Esophagus squamous epithelium (tissue), 4 donors: ENCODE results near the gene ATAT1.

Experiments used
- POLR2A ChIP-seq, 4 donors: fragments of 450-650 bp; IDR thresholded peaks; one replicate each; pipeline ENCODE4 v1.6.1; 2017; ENCODE audit warnings: antibody characterized with exemption in 4 of 4, mild to moderate bottlenecking in 4 of 4, moderate library complexity in 3 of 4
- TF ChIP-seq, protein P1 (sequence below), 6 experiments: fragments of 450-650 bp in 4 of 6; fragments of 200-600 bp in 2 of 6; sonication (generic) in 2 of 6; IDR thresholded peaks; one replicate each; pipeline ENCODE4 v1.5.1; 2016 to 2019; ENCODE audit warnings: antibody characterized with exemption in 6 of 6, mild to moderate bottlenecking in 4 of 6, moderate library complexity in 4 of 6

DNA sequence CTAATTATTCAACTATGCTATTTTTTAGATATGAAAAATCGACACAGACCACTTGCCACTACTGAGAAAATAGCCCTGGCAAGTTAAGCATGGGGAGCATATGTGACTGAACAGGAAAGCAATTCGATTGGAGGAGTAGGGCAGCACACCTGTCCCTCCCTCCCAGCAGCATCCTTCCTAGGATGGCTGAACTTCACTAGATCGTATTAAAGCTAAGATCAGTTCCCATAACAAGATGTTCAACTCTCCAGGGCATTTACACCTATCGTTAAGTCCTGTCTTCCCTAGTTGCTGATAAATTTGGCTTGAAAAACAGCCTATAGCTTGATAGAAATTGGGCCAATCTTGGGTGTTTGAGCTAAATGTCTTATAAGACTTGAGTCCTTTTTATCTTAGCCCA is 16.6 kb upstream of the ATAT1 start:
- TF ChIP-seq, protein P1, sequence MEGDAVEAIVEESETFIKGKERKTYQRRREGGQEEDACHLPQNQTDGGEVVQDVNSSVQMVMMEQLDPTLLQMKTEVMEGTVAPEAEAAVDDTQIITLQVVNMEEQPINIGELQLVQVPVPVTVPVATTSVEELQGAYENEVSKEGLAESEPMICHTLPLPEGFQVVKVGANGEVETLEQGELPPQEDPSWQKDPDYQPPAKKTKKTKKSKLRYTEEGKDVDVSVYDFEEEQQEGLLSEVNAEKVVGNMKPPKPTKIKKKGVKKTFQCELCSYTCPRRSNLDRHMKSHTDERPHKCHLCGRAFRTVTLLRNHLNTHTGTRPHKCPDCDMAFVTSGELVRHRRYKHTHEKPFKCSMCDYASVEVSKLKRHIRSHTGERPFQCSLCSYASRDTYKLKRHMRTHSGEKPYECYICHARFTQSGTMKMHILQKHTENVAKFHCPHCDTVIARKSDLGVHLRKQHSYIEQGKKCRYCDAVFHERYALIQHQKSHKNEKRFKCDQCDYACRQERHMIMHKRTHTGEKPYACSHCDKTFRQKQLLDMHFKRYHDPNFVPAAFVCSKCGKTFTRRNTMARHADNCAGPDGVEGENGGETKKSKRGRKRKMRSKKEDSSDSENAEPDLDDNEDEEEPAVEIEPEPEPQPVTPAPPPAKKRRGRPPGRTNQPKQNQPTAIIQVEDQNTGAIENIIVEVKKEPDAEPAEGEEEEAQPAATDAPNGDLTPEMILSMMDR (IDR thresholded peaks at IDR 0.05) = no peak
- no peak for TF ChIP-seq POLR2A (IDR thresholded peaks at IDR 0.05)
